HG03575 (cell line): ENCODE data around the gene GPR161.

Experiments
- ATAC-seq: cut with Tn5 transposase; IDR thresholded peaks from one replicate; pipeline ENCODE4 v1.9.1; 2021; ENCODE audit not compliant: unreplicated experiment, insufficient number of reproducible peaks, low FRiP score; ENCODE audit errors: extremely low read depth

Gene GPR161

DNA sequence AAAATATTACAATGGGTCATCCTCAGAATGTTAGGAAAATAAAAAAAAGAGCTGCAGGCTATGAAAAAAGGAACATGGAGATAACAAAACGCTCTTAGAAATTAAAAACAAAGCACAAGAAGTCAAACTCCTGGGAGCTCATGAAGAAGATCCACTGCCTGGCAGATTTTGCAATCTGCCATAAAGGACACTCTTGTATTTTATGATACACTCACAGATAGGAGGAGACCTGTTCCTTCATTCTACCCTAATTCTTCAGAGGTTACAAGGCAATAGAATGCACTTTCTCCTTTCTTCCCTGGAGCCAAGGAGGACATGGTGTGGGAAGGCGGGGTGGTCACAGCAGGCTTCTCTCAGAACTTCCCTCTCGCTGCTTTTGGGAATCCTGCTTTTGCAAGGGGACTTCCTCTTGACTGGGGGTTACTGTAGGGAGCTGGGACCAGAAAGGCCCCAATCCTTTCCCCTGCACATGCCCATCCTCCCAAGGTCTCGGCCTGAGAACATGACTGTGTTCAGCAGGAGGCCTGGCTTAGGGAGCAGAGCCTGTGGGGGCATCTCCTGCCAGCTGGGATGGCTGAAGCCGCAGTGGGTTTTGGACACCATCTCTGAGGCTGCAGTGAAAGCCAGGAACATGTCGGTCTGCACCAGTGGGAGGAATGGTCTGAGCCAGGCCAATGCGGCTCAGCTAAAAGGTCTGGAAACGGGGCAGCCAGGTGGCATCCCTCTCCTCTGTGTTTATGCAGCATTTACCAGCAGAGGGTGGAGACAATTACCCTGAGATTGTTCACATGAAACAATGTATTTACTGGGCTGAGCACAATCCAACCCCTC lies 44.8 kb downstream of the GPR161 start:
- ATAC-seq: no peak

DNA sequence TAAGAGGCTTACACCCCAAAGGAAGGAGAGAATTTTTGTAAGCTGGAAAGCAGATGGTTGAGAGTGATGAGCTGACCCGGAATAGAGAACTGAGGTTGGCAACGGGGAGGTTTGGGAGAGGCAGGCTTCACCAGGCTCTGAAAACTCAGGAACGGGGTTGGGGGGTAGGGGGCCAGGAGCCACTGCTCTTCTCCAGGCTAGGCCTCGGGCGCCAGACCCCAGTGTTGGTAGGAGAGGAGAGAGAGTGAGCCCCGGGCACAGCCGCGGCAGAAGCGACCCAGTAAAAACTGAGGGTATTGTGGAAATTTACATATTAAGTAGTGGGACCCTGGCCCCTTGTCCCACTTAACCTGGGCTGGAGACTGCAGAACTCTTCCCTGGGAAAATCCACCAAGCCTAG lies 45.7 kb downstream of the GPR161 start:
- no peak for ATAC-seq

DNA sequence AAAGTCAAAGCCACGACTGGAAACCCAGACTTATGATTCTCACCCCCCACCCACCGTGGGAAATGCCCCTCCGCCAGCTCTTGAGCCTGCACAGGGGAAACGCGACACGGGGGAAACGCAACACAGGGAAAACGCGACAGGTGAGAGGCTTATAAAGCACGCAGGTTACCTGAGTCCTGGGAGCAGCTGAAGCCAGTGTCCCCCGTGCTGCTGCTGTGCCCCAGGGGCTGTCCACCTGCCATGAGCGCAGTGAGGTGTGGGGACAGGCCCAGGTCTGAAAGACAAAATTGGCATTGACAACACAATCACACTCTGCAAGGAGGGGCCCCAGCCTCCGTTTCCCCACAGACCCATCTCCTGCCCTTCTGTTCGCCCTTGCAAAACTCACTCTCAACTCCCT lies 46.3 kb downstream of the GPR161 start:
- ATAC-seq: no peak

DNA sequence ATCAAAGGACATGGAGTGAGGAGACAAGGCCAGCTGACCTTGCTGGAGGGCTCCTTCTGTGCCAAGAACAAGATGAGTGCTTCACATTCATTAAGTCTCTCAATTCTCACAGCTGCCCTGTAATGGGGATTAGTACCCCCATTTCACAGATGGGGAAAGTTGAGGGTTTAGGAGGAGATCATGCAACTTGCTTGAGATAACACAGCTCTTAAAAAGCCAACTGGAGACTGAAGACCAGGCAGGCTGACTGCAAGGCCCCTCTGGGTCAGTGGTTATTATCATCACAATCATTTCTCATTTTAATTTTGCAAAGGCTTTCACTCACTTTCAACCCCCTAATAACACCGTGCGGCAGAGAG lies 46.8 kb downstream of the GPR161 start:
- no peak for ATAC-seq

DNA sequence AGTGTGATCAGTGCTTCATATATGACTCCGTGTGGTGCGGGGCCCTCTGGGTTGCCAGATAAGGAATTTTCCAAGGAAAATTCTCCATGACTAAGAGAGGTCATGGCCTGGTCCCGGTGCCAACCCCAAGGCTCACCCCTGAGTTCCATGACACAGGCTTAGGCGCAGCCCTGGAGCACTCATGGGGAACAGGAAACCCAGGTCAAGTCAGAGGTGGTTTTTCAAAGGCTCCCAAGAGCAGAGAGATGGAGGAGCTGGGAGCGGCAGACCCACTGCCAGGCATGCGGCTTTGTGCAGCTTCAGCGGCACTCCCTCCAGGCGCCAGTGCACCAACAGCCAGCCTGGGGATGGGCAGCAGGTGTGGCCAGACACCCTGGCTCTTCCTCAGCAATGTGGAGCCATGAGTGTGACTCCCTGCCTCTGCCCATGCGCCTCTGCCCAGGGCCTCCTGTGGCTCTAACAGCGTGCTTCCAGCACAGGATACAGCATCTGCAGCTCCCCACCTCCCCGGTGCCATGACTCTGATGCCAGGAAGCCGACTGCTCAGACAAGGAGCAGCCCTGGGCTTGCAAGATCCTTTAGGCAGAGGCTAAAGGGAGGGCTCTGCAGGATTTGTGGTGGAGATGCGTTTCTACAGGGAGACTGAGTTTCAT lies 47.3 kb downstream of the GPR161 start:
- ATAC-seq: no peak

GRCh38 chr1:168088511-168089325 lies 48.0 kb downstream of the GPR161 start:
- no peak for ATAC-seq

DNA sequence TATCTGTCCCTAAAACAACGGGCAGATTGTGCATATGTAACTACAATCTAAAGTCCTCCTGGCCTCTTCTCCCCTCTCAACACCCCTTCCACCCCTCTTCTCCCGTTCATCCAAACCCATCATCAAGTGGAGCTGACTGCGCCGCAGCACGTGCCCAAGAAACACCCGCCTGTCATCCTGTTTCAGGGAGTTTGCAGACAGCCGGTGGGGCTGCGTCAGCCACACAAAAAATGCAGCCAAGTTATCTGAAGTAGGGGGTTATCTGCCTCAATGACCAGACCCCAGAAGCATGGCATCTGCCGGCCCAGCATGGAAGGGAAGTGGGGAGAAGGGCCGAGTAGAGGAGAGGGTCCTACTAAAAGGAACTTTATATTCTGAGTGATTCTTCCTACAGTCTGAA lies 49.0 kb downstream of the GPR161 start:
- ATAC-seq: no peak

GRCh38 chr1:168086438-168086837 lies 50.3 kb downstream of the GPR161 start:
- ATAC-seq: no peak

DNA sequence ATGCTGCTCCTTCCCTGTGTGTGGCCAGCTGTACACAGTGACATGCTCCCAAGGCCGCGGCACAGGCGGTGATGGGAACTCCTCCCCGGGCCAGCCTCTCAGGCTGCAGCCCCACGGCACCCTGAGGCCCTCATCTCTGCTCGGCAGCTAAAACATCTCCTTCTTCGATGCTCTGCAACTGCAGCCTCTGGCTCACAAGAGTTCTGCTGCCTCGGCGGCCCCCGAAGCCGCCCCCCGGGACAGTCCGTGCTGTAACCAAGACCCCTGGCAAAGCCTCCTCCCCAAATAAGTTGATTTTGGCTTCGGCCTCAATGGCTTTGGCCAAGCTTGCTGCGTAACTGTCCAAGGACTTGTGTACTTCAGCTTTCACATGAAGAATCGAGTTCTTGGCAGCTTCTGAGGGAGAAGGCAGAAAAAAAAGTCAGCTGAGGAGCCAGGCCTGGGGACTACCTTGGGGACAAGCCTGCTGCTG lies 51.3 kb downstream of the GPR161 start:
- ATAC-seq: no peak

GRCh38 chr1:168084396-168085231 lies 52.1 kb downstream of the GPR161 start:
- ATAC-seq: no peak

- ATAC-seq: no peak
These were observed 53.0 kb downstream of the GPR161 start for GRCh38 chr1:168083456-168084325.

- peak; percentile 88 for ATAC-seq
These were observed 54.5 kb downstream of the GPR161 start for GRCh38 chr1:168082008-168082876.

GRCh38 chr1:168081373-168082007 lies 55.2 kb downstream of the GPR161 start:
- no peak for ATAC-seq

GRCh38 chr1:168079761-168080160 lies 57.0 kb downstream of the GPR161 start:
- ATAC-seq: no peak

- ATAC-seq: no peak
These were observed 67.3 kb downstream of the GPR161 start for GRCh38 chr1:168069384-168069783.

GRCh38 chr1:168065506-168065905 lies 71.2 kb downstream of the GPR161 start:
- no peak for ATAC-seq

DNA sequence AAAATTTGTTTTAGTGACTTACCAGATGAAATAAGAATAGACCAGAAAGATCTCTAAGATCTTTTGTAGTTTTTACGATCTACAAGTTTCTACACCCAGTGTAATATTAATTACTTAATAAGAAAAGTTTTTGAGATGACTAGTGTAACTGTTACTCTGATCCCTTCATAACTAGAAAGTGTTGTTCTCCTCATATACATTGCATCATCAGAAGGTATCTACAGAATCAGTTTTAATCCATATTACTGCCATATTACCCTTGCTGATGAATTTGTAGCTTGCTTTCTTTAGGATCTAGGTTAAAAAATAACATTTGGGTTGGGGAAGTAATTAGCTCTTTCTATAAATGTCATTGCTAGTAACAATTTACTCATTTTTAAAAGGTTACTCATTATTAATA lies 72.5 kb downstream of the GPR161 start:
- no peak for ATAC-seq
